Prostate gland (tissue), 2 donors: ENCODE results near the gene SLC49A3.

Experiments
- CTCF ChIP-seq, 4 experiments: fragments of 200-600 bp in 2 of 4; fragments of 450-650 bp in 2 of 4; sonication (generic) in 2 of 4; IDR thresholded peaks; 1 replicate in 3 of 4; 2 replicates in 1 of 4; pipeline ENCODE4 v1.5.1; 2016 to 2019; ENCODE audit warnings: antibody characterized with exemption in 4 of 4, mild to moderate bottlenecking in 2 of 4, moderate library complexity in 2 of 4
- POLR2A ChIP-seq: fragments of 450-650 bp; IDR thresholded peaks from one replicate; pipeline ENCODE4 v1.6.1; 2016; ENCODE audit warnings: antibody characterized with exemption, mild to moderate bottlenecking
- POLR2AphosphoS5 ChIP-seq: sonication (generic); formaldehyde crosslinking; IDR thresholded peaks from one replicate; pipeline ENCODE4 v1.6.1; 2017; ENCODE audit warnings: antibody characterized with exemption

DNA sequence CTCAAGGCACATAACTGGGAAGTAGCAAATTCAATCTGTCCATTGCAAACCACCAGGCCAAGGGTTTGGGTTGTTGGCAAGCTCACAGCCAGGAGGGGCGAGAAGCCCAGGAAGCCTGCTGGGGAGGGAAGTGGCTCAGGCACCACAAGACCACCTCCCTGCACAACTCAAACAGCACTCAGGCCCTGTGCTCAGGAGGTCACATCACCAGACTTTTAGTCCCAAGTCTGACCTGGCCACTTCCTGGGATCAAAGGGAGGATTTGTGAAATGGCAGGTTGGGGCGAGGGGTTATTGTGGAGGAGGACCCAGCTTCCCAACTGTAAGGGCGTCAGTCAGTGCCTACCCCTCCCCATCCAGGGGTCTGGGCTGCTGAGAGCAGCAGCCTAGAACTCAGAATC lies 17.2 kb downstream of the SLC49A3 start:
- TF ChIP-seq CTCF (IDR thresholded peaks at IDR 0.05) (no peak), POLR2AphosphoS5 (no peak), POLR2A (no peak)
